ENCODE results near the gene SRCAP.

The SRCAP gene

GRCh38 chr16:30773826-30774225 lies 74.9 kb downstream of the SRCAP start:
- peaks cover 0 to 24% (median 19%) of the 10 kb centered on the region in 4 experiments for H3K4me1 ChIP-seq (ENCODE audit: control extremely low read depth in 1 of 4, control insufficient read depth in 4 of 4, insufficient read depth in 4 of 4, low read length in 3 of 4)
- no peak overlapping the region for H3K4me3 ChIP-seq (ENCODE audit: control insufficient read depth in 1 of 7, extremely low read depth in 1 of 7, insufficient read depth in 4 of 7, low read depth in 2 of 7, low read length in 6 of 7)
- POLR2A ChIA-PET = no interaction called here
- no peaks in the 10 kb centered on the region for H3K27me3 ChIP-seq (replicated peaks in 2 of 5; ENCODE audit: control insufficient read depth in 4 of 5, insufficient read depth in 5 of 5, low read length in 4 of 5)
- CTCF ChIA-PET = interaction anchor here (1.2 to 1.4 kb wide), 2 partner anchors 10 to 38 kb away, joined by 3 to 7 read pairs; no protein-coding TSS in a partner anchor
- no peak overlapping the region for H3K27ac ChIP-seq (ENCODE audit: insufficient read depth in 1 of 2, low read depth in 1 of 2, low read length in 2 of 2, poor library complexity in 1 of 2, severe bottlenecking in 2 of 2)
- H3K9me3 ChIP-seq (ENCODE audit: control extremely low read depth in 1 of 5, control insufficient read depth in 4 of 5, insufficient read depth in 2 of 5, low read depth in 1 of 5, low read length in 4 of 5) = no peaks in the 10 kb centered on the region
- 70% methylated on average over 13 of the region's 14 CpGs for WGBS (ENCODE audit: insufficient coverage)
- no peak for DNase-seq
- peaks cover 16 to 54% (median 35%) of the 10 kb centered on the region in 4 experiments for H3K36me3 ChIP-seq (ENCODE audit: control insufficient read depth in 4 of 4, insufficient read depth in 4 of 4, low read length in 3 of 4)

- ChIA-PET CTCF (interaction anchor here (1.0 to 1.4 kb wide), 5 partner anchors 11 to 159 kb away, joined by 3 to 7 read pairs (median 4); partner anchors contain the start of gene ZNF629), POLR2A (interaction anchor here (1.0 kb wide), 1 partner anchor 27 kb away, joined by 3 read pairs; the partner anchor contains the start of gene PHKG2)
Measured at GRCh38 chr16:30774367-30775130, 75.6 kb downstream of the SRCAP start.

GRCh38 chr16:30775131-30775391 lies 76.1 kb downstream of the SRCAP start:
- Histone ChIP-seq H3K4me3 (ENCODE audit: control insufficient read depth in 1 of 7, extremely low read depth in 1 of 7, insufficient read depth in 4 of 7, low read depth in 2 of 7, low read length in 6 of 7) (peak overlapping the region; percentile 49 to 81 (median 74)), H3K4me1 (ENCODE audit: control extremely low read depth in 1 of 4, control insufficient read depth in 4 of 4, insufficient read depth in 4 of 4, low read length in 3 of 4) (peaks cover 0 to 24% (median 20%) of the 10 kb centered on the region in 4 experiments), H3K27me3 (replicated peaks in 2 of 5; ENCODE audit: control insufficient read depth in 4 of 5, insufficient read depth in 5 of 5, low read length in 4 of 5) (no peaks in the 10 kb centered on the region), H3K27ac (ENCODE audit: insufficient read depth in 1 of 2, low read depth in 1 of 2, low read length in 2 of 2, poor library complexity in 1 of 2, severe bottlenecking in 2 of 2) (peak overlapping the region in 1 of 2 experiments; percentile 76), H3K9me3 (ENCODE audit: control extremely low read depth in 1 of 5, control insufficient read depth in 4 of 5, insufficient read depth in 2 of 5, low read depth in 1 of 5, low read length in 4 of 5) (no peaks in the 10 kb centered on the region), H3K36me3 (ENCODE audit: control insufficient read depth in 4 of 4, insufficient read depth in 4 of 4, low read length in 3 of 4) (peaks cover 10 to 46% (median 29%) of the 10 kb centered on the region in 4 experiments)
- DNase-seq = no peak
- WGBS (ENCODE audit: insufficient coverage) = 34% methylated on average over 8 of the region's 15 CpGs
- ChIA-PET POLR2A (interaction anchor here (1.0 kb wide), 1 partner anchor 27 kb away, joined by 3 read pairs; the partner anchor contains the start of gene PHKG2), CTCF (interaction anchor here (1.0 to 1.4 kb wide), 4 partner anchors 12 to 159 kb away, joined by 3 to 7 read pairs (median 4); partner anchors contain the start of gene ZNF629)

More at GRCh38 chr16:30774367-30775130, 75.6 kb downstream of the SRCAP start:
- H3K36me3 ChIP-seq (ENCODE audit: control insufficient read depth in 4 of 4, insufficient read depth in 4 of 4, low read length in 3 of 4) = peaks cover 12 to 47% (median 30%) of the 10 kb centered on the region in 4 experiments
- H3K27me3 ChIP-seq (replicated peaks in 2 of 5; ENCODE audit: control insufficient read depth in 4 of 5, insufficient read depth in 5 of 5, low read length in 4 of 5) = no peaks in the 10 kb centered on the region
- 63% methylated on average over 5 of the region's 8 CpGs for WGBS (ENCODE audit: insufficient coverage)
- DNase-seq = no peak
- peak overlapping the region in 5 of 7 experiments; percentile 69 to 81 (median 76) for H3K4me3 ChIP-seq (ENCODE audit: control insufficient read depth in 1 of 7, extremely low read depth in 1 of 7, insufficient read depth in 4 of 7, low read depth in 2 of 7, low read length in 6 of 7)
- H3K4me1 ChIP-seq (ENCODE audit: control extremely low read depth in 1 of 4, control insufficient read depth in 4 of 4, insufficient read depth in 4 of 4, low read length in 3 of 4) = peaks cover 0 to 24% (median 19%) of the 10 kb centered on the region in 4 experiments
- no peaks in the 10 kb centered on the region for H3K9me3 ChIP-seq (ENCODE audit: control extremely low read depth in 1 of 5, control insufficient read depth in 4 of 5, insufficient read depth in 2 of 5, low read depth in 1 of 5, low read length in 4 of 5)
- H3K27ac ChIP-seq (ENCODE audit: insufficient read depth in 1 of 2, low read depth in 1 of 2, low read length in 2 of 2, poor library complexity in 1 of 2, severe bottlenecking in 2 of 2) = peak overlapping the region in 1 of 2 experiments; percentile 76

GRCh38 chr16:30775392-30776188 lies 76.6 kb downstream of the SRCAP start:
- Histone ChIP-seq H3K4me1 (ENCODE audit: control extremely low read depth in 1 of 4, control insufficient read depth in 4 of 4, insufficient read depth in 4 of 4, low read length in 3 of 4) (peaks cover 0 to 25% (median 20%) of the 10 kb centered on the region in 4 experiments), H3K36me3 (ENCODE audit: control insufficient read depth in 4 of 4, insufficient read depth in 4 of 4, low read length in 3 of 4) (peaks cover 10 to 44% (median 27%) of the 10 kb centered on the region in 4 experiments), H3K27ac (ENCODE audit: insufficient read depth in 1 of 2, low read depth in 1 of 2, low read length in 2 of 2, poor library complexity in 1 of 2, severe bottlenecking in 2 of 2) (peak overlapping the region in 1 of 2 experiments; percentile 76), H3K27me3 (replicated peaks in 2 of 5; ENCODE audit: control insufficient read depth in 4 of 5, insufficient read depth in 5 of 5, low read length in 4 of 5) (no peaks in the 10 kb centered on the region), H3K4me3 (ENCODE audit: control insufficient read depth in 1 of 7, extremely low read depth in 1 of 7, insufficient read depth in 4 of 7, low read depth in 2 of 7, low read length in 6 of 7) (peak overlapping the region; percentile 49 to 81 (median 74)), H3K9me3 (ENCODE audit: control extremely low read depth in 1 of 5, control insufficient read depth in 4 of 5, insufficient read depth in 2 of 5, low read depth in 1 of 5, low read length in 4 of 5) (no peaks in the 10 kb centered on the region)
- ChIA-PET CTCF (interaction anchor here (1.0 to 1.4 kb wide), 4 partner anchors 12 to 158 kb away, joined by 3 to 7 read pairs (median 4); partner anchors contain the start of gene ZNF629), POLR2A (interaction anchor here (0.6 to 1.0 kb wide), 2 partner anchors 28 to 40 kb away, joined by 3 read pairs; partner anchors contain the start of gene PHKG2)
- 0% methylated on average over 73 of the region's 81 CpGs for WGBS (ENCODE audit: insufficient coverage)
- DNase-seq = peak; percentile 34 to 69 (median 66)

GRCh38 chr16:30777591-30778297 lies 78.8 kb downstream of the SRCAP start:
- 100% methylated on average over 5 of the region's 7 CpGs for WGBS (ENCODE audit: insufficient coverage)
- POLR2A ChIA-PET = interaction anchor here (0.6 kb wide), 1 partner anchor 10 kb away, joined by 3 read pairs; no protein-coding TSS in a partner anchor
- peak overlapping the region in 1 of 2 experiments; percentile 39 for H3K27ac ChIP-seq (ENCODE audit: insufficient read depth in 1 of 2, low read depth in 1 of 2, low read length in 2 of 2, poor library complexity in 1 of 2, severe bottlenecking in 2 of 2)
- H3K4me1 ChIP-seq (ENCODE audit: control extremely low read depth in 1 of 4, control insufficient read depth in 4 of 4, insufficient read depth in 4 of 4, low read length in 3 of 4) = peaks cover 0 to 25% (median 20%) of the 10 kb centered on the region in 4 experiments
- CTCF ChIA-PET = interaction anchor here (1.0 to 2.2 kb wide), 6 partner anchors 11 to 165 kb away, joined by 3 to 8 read pairs (median 4); no protein-coding TSS in a partner anchor
- H3K27me3 ChIP-seq (replicated peaks in 2 of 5; ENCODE audit: control insufficient read depth in 4 of 5, insufficient read depth in 5 of 5, low read length in 4 of 5) = no peaks in the 10 kb centered on the region
- no peak overlapping the region for H3K4me3 ChIP-seq (ENCODE audit: control insufficient read depth in 1 of 7, extremely low read depth in 1 of 7, insufficient read depth in 4 of 7, low read depth in 2 of 7, low read length in 6 of 7)
- no peaks in the 10 kb centered on the region for H3K9me3 ChIP-seq (ENCODE audit: control extremely low read depth in 1 of 5, control insufficient read depth in 4 of 5, insufficient read depth in 2 of 5, low read depth in 1 of 5, low read length in 4 of 5)
- H3K36me3 ChIP-seq (ENCODE audit: control insufficient read depth in 4 of 4, insufficient read depth in 4 of 4, low read length in 3 of 4) = peaks cover 10 to 38% (median 24%) of the 10 kb centered on the region in 4 experiments
- no peak for DNase-seq

GRCh38 chr16:30778549-30779244 lies 79.7 kb downstream of the SRCAP start:
- Histone ChIP-seq H3K4me3 (ENCODE audit: control insufficient read depth in 1 of 7, extremely low read depth in 1 of 7, insufficient read depth in 4 of 7, low read depth in 2 of 7, low read length in 6 of 7) (no peak overlapping the region), H3K36me3 (ENCODE audit: control insufficient read depth in 4 of 4, insufficient read depth in 4 of 4, low read length in 3 of 4) (peaks cover 4 to 38% (median 25%) of the 10 kb centered on the region in 4 experiments), H3K27me3 (replicated peaks in 2 of 5; ENCODE audit: control insufficient read depth in 4 of 5, insufficient read depth in 5 of 5, low read length in 4 of 5) (no peaks in the 10 kb centered on the region), H3K9me3 (ENCODE audit: control extremely low read depth in 1 of 5, control insufficient read depth in 4 of 5, insufficient read depth in 2 of 5, low read depth in 1 of 5, low read length in 4 of 5) (no peaks in the 10 kb centered on the region), H3K27ac (ENCODE audit: insufficient read depth in 1 of 2, low read depth in 1 of 2, low read length in 2 of 2, poor library complexity in 1 of 2, severe bottlenecking in 2 of 2) (peak overlapping the region in 1 of 2 experiments; percentile 39), H3K4me1 (ENCODE audit: control extremely low read depth in 1 of 4, control insufficient read depth in 4 of 4, insufficient read depth in 4 of 4, low read length in 3 of 4) (peaks cover 0 to 25% (median 20%) of the 10 kb centered on the region in 4 experiments)
- CTCF ChIA-PET = interaction anchor here (1.4 to 2.2 kb wide), 4 partner anchors 14 to 164 kb away, joined by 3 to 8 read pairs (median 4); no protein-coding TSS in a partner anchor
- WGBS (ENCODE audit: insufficient coverage) = over 99% methylated on average over 13 of the region's 14 CpGs
- DNase-seq = no peak
- POLR2A ChIA-PET = no interaction called here
